Putamen (tissue), 1 donor: ENCODE results near the gene KRT71.

Experiments
- DNase-seq: peaks from one replicate; pipeline ENCODE4 v3.0.0-alpha.2; 2016; ENCODE audit warnings: low spot score

KRT71 gene

DNA sequence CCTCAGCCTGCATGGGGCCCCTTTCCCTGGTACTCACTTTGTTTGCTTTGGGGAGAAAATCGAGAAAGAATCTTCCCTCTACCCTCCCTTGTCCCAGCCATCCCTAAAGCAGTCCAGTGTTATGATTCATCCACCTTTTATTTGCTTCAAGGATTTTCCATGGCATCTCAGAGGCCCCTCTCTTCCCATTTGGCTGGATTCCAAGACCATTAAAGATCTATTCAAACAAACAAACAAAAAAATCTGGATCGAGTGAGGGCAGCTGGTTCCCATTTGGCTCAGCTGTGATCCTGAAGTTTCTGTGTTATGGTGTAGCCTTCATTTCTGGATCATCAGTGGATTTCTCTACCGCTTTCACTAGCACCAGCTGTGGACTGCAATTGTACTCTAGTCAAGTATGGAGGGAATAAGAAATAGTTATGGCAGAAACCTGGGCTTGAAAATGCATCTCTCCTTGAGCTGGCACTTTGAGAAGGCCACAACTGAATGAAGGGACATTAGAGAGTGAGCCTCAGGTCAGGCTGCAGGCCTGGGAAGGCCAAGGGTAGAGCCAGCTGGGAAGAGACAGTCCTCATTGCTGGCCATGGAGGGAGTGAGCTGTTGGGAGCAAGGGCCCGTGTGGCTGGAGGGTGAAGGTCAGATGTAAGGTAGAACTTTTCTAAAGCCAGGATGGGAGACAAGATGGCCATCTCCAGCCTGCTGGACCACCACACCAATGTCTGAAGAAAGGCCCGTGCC lies 13.7 kb downstream of the KRT71 start:
- DNase-seq, result no peak

DNA sequence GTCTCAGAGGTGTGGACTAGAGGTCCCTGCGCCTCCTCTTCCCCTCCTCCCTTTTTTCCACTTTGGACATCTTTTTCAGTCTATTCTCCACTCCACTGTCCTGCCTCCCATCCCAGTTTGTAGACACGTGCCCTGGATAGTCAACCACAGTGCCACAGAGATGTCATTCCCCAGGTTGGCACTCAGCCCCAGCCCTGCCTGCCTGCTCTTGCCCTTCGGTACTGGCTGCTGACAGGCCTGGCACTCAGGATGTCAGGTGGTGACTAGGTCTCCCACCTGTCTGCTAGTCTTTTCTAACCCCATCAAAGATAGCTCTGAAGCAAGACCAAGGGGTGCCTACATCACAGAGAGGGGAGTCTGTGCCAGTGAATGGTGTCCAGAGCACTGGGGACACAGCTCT lies 15.8 kb downstream of the KRT71 start:
- DNase-seq, result no peak

DNA sequence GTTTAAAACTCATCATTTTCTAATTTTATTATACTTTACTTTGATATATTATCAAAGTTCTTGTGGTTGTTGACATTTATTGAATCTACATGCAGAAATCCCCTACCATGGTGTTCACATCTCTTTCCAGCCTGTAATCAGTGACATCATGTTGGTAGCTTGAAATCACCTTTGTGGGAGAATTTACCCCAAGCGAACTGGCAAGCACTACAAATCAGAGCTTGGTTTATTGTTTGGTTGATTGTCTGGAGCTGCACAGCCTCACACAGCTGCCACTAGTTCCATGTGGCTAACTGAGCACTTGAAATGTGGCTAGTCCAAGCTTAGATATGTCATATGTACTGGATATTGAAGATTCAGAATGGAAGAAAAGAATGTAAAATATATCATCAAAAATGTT lies 17.4 kb downstream of the KRT71 start:
- DNase-seq, result no peak

DNA sequence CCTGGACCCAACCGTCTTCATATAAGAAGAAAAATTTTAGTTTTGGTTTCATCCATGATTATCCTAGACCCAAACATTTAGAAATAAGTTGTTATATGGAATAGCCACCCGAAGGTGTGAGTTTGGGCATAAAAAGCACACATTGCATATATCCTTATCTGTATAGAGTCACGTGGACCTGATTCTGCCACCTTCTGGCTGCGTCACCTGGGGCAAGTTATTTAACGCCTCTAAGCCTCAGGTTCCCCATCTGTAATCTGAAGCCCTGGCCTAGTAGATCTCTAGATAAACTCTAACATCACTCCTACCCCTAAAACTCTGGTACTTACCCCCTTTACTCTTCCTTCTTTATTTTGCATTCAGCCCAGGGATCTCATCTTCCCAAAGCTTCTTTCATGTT lies 18.5 kb downstream of the KRT71 start:
- DNase-seq, result no peak

DNA sequence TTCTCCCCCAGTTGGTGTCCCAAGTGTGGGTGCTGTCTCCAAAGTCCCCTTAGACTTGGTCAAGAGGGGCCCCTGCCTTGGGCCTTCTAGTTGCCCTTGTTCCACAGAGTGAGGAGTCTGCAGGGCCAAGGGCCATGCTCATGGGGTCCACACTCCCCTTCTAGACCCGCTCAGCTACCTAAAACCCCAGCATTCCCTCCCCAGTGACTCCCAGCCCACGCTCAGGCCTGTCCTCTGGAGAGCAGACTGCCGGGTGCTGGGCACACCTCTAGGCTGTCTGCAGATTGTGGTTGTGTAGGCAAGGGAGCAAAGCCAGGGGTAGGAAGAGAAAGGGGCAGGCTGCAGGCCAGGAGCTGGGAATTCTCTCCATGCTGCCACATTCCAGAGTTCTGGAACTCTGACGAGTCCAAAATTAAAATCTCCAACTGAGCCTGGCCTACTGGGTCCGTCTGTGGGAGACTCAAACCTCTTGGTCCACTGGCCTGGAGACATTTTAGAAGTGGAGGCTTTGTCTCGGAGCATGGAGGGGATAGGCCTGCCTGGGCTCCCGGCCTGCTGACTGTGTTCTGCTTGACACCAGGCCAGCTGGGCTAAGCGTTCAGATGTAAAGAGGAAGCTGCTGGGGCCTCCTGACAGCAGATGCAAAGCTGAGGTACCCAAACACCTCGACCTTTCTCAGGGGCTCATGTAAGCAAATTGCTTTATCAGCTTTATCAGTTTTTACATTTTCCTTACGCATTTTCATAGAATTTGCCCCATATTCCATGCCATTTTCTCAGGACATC lies 19.1 kb downstream of the KRT71 start:
- DNase-seq, result no peak

DNA sequence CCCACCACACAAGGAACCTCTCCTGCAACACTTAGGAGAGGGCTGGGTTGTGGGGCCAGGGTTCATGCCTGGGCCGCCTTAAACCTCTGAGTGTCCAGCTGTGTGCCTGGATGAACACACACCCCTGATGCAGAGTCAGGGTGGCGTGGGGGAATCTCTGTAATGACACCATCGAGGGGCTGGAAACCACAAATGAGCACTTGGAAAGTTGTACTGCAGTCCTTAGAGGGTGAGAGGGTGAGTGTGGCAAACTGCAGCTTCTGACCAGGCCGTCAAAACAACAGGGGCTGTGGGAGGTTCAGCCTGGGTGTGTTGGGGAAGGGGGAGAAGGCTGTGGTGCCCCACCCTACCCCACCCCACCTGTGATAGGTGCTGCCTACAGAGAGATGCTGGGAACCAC lies 20.3 kb downstream of the KRT71 start:
- DNase-seq, result no peak

DNA sequence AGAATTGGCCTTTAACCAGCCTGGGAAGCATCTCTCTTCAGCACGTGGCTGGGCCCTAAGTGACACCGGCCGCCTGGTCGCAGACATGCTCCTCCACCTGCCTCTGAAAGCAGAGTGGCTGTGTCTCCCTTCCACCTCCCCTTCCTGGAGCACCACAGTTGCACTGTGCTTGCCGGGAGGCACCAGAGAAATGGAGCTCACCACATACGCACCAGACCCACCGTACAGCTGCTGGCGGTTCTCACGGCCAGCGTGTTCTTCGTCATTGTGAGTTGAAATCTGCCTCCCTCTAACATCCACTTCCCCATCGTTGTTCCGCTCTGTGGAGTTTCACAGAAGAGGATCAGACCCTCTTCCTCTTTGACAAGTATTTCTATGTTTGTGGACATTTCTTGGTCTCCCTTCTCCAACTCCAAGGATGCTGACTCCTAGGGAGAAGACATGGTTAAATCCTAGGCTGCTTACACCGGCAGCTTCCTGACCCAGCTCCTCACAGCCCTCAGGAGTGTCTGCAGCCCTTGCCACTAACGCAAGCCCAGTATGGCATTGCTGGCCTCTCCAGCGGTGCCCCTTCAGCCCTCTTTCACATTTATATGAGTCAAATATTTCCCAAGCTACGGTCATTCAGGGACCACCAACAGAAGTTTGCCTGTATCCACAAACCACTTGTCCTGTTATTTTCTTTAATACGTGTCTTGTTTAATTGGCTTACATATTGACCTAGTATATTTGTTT lies 21.2 kb downstream of the KRT71 start:
- no peak for DNase-seq

DNA sequence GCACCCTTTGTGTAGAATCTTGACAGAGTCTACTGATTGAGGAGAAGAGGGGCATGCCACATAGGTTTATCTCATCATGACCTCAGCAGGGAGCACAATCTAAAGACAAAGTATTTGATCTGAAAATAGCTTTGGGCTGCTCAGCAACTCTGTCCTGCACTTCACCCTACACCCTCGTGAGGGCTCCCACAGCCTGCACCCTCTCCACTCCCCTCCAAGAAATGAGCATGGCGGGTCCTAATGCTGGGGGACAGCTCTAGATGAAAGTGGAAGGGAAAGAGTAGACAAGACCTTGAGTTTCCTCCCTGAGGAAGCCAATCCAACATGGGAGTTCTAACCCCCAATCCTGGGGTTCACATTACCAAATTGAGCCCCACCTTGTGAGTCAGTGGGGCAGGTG lies 22.0 kb downstream of the KRT71 start:
- DNase-seq, result no peak

DNA sequence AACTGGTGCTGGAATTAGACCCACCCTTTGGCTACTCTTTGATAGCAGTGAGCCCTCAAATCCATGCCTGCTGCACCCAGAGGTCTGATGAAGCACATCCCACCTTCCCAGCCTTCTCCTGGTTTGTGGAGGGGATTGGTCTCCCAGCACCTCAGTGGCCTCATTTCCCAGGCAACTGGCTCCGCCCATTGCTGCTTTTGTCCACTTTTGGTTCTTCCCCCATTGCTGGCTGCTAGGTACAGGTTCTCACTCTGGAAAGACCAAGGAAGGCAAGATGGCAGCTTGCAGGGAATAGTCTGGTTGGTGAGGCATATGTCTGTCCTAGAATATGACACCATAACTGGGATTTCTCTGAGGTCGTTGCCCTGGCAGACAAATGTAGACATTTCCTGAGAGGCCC lies 22.6 kb downstream of the KRT71 start:
- no peak for DNase-seq

DNA sequence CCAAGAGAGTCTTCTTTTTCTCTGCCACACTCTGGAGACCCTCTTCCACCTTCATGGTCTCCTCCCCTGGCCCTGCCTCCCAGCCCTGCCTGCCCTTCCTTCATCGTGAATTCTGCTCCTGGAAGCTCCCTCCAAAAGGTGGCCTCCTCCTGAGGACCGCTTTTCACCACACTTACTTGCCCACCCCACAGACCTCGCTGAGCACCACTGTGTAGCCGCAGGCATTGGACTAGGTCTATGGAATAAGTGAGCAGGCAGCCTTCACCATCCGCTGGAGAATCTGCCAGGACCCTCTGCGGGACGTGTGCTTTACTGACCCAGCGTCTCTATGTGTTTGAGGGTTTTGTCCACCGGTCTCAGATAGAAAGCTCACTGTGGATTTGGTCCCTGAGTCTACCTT lies 23.1 kb downstream of the KRT71 start:
- DNase-seq, result no peak

DNA sequence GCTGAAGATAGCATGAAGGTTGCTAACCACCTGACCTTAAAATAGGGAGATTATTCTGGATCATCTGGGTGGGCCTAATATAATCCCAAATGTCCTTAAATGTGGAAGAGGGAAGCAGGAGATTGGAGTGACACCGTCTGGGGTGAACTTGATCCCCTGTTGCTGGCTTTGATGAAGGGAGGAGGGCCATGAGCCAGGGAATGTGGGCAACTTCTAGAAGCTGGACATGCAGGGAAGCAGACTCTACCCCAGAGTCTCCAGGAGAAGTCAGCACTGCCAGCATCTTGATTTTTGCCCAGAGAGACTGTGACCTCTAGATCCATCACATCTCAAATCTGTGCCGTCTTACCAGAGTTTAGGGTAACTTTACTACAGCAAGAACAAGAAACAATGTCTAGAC lies 23.5 kb downstream of the KRT71 start:
- DNase-seq, result no peak

DNA sequence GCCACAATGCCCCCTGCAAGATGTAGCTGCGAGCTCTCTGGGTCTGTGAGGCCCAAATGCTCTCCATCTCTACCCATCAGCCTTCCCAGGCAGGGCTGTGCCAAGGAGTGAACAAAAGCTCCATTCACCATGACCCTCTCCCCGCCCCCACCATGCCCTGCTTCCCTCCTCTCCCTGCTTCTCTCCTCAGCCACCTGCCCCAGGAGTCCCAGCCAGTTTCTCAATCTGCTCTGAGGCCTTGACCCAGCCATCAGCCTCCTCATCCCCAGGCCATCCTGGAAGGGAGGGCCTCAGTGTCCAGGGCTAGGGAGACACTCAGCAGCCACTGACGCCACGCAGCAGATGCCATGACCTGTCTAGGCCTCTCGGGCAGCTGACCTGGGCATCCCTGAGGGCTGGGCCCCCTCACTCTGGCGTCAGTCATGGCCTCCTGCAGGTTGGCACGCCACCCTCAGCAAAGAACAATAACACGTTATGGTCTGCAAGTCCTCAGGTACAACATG lies 24.3 kb downstream of the KRT71 start:
- peak; percentile 79 for DNase-seq

DNA sequence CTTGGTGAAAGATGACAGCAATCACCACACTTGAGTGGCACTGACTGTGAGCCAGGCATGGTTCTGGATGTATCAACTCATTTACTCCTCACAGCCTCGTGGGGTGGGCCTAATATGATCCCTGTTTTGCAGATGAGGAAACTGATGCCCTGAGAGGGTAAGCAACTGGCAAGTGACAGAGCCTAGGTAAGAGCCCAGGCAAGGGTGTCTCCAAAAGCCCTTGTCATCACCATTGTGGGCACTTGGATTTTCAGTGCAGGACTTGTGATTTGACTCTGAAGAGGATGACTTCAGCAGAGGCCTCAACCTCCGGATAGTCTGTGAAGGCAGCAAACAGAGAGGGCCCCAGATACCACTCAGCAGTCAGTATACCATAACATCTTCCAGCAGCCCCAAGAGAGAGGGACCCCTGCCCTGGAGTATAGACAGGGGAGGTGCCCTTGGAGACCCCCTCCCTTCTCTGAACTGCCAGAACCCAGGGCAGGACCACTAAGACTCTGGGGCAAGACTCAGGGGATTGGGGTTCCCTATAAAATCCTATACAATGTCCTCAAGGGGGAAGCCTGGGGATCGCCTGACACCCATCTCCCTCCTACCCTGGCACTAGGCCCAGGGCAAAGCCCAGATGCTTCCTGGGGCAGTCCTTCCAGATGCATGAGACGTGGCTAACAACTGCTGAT lies 25.7 kb downstream of the KRT71 start:
- no peak for DNase-seq

DNA sequence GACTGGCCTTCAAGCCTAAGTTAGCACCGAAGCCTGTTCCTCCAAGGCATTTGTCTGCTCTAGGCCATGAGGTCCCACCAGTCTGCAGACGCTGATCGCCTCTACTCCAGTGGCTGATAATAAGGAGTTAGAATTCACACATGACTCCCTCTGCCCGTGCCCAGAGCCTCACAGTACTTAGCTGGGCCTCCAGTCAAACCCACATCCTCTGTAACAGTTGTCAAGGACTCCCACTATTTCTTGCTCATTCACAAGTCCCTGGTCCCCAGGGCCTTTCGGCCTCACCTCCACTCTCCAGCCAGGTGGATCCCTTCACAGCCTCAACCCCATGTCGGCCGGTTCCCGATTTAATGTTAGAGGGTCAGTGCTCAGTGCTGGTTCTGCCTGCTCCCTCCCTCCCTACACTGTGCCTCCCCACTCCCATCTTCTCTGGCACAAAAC lies 26.4 kb downstream of the KRT71 start:
- DNase-seq, result no peak

DNA sequence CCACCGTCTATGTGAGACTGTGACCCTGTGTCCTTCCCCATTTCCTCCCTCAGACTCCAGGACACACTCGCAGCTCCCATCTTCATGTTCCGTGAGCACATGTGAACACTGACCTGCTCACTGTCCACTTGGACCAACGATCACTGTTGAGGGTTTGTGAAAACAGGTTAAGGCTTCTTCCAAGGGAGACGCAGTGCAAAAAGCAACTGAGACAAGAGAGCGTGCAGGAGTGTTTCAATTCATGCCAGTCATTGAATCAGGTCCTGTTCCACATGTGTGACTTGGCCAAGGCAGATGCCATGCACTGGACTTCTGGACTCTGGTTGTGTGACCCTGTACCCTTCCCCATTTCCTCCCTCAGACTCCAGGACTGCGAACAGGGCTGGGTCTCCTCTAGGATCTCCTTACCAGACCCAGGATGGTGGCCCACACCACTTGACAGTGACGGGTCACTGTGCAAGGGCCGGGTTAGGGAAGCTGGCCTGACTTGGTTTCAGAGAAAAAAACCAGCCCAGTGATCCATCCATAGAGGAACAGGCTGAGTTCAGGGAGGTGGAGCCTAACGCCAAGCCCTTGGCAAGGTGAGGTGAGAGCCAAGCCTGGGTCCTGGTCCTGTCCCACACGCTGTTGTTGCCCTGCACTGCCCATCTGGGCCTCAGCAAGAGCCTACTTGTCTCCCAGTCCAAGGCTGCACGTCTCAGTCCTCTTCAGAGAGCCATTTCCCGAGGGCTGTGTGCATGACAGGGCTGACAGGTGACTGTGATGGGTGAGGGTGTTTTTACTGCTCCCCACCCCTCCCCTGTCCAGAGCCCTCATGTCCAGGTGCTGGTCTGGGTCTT lies 27.1 kb downstream of the KRT71 start:
- no peak for DNase-seq

DNA sequence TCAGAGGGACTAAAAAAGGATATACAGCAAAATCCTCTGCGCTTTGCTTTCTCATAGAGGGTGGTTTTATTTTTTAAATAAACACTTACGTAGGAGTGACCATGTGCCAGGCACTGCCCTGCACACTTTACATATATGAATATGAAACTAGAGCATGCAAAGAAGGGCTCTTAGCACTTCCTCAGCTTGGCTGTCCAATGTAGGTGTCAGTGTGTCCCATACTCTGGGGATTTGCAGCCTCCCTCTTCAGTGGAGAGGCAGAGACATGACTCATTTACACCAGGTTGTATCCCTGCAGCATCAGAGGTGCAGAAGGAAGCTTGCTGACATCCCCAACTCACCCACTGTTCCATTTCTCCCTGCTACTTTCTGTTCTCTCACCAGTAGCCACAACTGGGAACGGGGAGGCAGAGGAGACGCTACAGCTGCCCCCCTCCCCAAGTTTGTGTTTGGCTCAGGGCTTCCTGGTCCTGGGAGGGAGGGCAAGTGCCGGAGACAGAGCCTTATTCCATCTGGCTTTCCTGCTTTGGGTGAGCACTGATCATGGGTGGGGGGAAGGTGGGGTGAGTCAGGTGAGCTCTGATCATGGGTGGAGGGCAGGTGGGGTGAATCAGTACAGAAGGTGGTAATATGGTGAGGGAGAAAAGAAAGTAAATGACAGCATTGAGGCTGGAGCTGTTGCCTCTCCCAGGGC lies 27.9 kb downstream of the KRT71 start:
- no peak for DNase-seq

DNA sequence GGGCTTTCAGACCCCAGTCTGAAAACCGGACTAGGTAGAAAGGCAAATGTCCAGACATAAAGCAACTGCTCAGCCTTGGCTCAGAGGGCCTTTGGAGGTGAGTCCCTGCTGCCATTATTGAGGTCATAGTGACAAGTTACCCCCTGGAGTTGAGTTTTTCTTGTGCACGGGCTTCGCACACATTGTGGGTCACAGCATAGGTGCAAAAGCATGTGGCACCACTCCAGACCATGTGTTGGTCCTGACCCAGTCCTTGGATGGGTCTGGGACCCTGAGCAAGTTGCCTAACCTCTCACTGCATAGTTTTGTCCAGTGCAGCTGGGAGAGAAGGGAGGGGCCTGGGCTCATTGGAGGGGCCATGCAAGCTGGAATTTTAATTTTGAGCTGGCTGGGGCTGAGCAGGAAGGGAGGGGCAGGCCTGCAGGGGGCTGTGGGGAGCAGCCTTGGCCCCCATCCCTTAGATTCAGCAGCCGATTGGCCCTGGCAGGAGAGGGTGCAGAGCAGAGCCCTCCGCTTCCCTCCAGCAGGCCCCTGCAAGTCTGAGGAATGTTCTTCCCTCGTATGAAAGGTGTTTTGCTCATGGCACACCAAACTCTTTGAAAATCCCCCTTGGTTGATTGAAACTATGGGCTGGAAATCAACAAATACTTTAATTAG lies 28.6 kb downstream of the KRT71 start:
- no peak for DNase-seq

DNA sequence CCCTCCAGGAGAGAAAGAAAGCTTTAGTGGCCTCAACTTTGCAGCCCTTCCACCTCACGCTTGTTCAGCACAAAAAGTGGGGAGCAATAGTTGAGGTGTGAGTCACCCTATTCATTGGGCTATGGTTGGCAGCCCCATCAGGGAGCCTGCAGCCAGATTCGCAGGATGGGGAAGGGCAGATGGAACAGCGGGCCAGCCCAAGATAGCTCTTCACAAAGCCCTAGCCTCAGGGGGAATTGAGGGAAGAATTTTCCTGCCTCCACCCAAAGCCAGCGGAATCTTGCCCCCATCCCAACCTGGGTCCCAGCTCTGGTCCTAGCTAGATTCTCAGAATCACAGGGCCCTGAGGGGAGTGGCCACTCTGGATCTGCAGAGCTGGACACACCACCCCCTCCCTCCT lies 29.1 kb downstream of the KRT71 start:
- no peak for DNase-seq

DNA sequence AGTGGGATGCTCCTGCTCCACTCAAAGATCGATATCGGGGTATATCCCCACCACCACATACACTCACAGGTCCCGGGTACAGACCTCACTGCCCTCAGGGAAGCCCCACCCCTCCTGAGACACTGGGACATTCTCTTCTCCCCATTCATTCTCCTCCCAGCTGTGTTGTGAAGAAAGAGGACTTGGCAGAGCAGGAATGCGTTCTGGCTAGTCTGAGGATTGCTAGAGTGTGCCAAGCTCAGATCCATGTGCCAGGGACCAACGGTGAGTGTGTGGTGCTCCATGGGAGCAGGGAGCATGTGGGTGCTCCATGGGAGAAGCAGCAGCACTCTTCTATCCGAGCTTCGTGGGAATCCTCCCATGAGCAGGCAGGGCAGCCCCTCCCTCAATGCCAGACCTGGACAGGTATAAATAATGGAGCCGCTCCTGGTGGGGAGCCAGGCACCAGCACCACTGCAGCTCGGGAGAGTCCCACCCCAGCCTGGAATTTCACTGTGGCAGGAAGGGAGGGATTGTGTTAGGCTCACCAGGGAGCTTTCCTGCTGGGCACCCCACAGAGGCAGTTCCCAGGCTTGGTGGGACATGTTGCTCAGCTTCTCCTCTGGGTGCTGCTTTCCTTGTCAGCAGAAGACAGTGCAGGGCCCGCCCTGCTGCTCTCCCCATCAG lies 30.5 kb downstream of the KRT71 start:
- no peak for DNase-seq
